Body of pancreas (tissue), 4 donors: Measurements from ENCODE around the gene PCTP.

Experiments
- POLR2A ChIP-seq, 3 donors: fragments of 450-650 bp; IDR thresholded peaks; one replicate each; pipeline ENCODE4 v1.6.1; 2016; ENCODE audit warnings: antibody characterized with exemption in 3 of 3, mild to moderate bottlenecking in 2 of 3
- TF ChIP-seq, protein P1 (sequence below), 7 experiments: fragments of 450-650 bp in 4 of 7; fragments of 200-600 bp in 3 of 7; sonication (generic) in 3 of 7; IDR thresholded peaks; one replicate each; pipeline ENCODE4 v1.5.1; 2016 to 2019; ENCODE audit warnings: antibody characterized with exemption in 7 of 7

DNA sequence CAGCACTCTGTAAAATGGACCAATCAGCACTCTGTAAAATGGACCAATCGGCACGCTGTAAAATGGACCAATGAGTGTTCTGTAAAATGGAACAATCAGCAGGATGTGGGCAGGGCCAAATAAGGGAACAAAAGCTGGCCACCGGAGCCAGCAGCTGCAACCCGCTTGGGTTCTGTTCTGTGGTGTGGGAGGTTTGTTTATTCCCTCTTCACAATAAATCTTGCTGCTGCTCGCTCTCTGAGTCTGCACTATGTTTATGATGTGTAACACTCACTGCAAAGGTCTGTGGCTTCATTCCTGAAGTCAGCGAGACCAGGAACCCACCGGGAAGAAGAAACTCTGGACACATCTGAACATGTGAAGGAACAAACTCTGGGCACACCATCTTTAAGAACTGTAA, 48.7 kb upstream of the PCTP start:
- TF ChIP-seq, protein P1, sequence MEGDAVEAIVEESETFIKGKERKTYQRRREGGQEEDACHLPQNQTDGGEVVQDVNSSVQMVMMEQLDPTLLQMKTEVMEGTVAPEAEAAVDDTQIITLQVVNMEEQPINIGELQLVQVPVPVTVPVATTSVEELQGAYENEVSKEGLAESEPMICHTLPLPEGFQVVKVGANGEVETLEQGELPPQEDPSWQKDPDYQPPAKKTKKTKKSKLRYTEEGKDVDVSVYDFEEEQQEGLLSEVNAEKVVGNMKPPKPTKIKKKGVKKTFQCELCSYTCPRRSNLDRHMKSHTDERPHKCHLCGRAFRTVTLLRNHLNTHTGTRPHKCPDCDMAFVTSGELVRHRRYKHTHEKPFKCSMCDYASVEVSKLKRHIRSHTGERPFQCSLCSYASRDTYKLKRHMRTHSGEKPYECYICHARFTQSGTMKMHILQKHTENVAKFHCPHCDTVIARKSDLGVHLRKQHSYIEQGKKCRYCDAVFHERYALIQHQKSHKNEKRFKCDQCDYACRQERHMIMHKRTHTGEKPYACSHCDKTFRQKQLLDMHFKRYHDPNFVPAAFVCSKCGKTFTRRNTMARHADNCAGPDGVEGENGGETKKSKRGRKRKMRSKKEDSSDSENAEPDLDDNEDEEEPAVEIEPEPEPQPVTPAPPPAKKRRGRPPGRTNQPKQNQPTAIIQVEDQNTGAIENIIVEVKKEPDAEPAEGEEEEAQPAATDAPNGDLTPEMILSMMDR (IDR thresholded peaks at IDR 0.05), result no peak
- no peak for TF ChIP-seq POLR2A (IDR thresholded peaks at IDR 0.05)
